H1 (cell line): ENCODE data around the gene MEIS2. TPM values are rescaled to one million over a fixed set of nuclear protein-coding genes. Genes with fewer than 3 reads are reported as not detected.

Experiments used
- CTCF ChIA-PET: fragments of 300-600 bp; sonication (Branson Sonifier 250); formaldehyde crosslinking; loops from one replicate; lab custom pipeline; 2021; ENCODE audit not compliant: partially characterized antibody; lab: Charles Lee
- POLR2A ChIA-PET: fragments of 300-600 bp; sonication (Branson Sonifier 250); formaldehyde crosslinking; loops from one replicate; lab custom pipeline; 2021; ENCODE audit warnings: inconsistent platforms; ENCODE audit not compliant: partially characterized antibody; lab: Charles Lee
- DNase-seq, 2 experiments: peaks; one replicate each; pipeline versions ENCODE4 v3.0.0 to v3.0.0-alpha.2; 2010 to 2022; ENCODE audit warnings: low spot score in 2 of 2, low read depth in 1 of 2, mixed read lengths in 1 of 2
- FAIRE-seq: peaks from 2 replicates; lab custom pipeline; 2011; peaks lifted over from hg19 to GRCh38; lab: Jason Lieb, UNC
- H2AFZ ChIP-seq: 2 replicates; pipeline ENCODE4 v1.8.1; 2012; ENCODE audit warnings: low read length, inconsistent platforms
- H2AK5ac ChIP-seq: 2 replicates; pipeline ENCODE4 v1.6.1; 2013; ENCODE audit warnings: low read depth, low read length
- H2BK120ac ChIP-seq: replicated peaks from 2 replicates; pipeline ENCODE3; 2013; ENCODE audit warnings: low read depth, low read length, inconsistent platforms
- H2BK12ac ChIP-seq: 2 replicates; pipeline ENCODE4 v1.6.1; 2013; ENCODE audit warnings: low read depth, low read length
- H2BK15ac ChIP-seq: 2 replicates; pipeline ENCODE4 v1.6.1; 2013; ENCODE audit warnings: low read length
- H2BK20ac ChIP-seq: 2 replicates; pipeline ENCODE4 v1.6.1; 2013; ENCODE audit warnings: low read length
- H2BK5ac ChIP-seq: 2 replicates; pipeline ENCODE4 v1.6.1; 2013; ENCODE audit warnings: low read depth, low read length
- H3K14ac ChIP-seq: 2 replicates; pipeline ENCODE4 v1.6.1; 2013; ENCODE audit warnings: inconsistent platforms; ENCODE audit not compliant: insufficient read length
- H3K18ac ChIP-seq: 2 replicates; pipeline ENCODE4 v1.6.1; 2013; ENCODE audit warnings: low read length; ENCODE audit errors: extremely low read depth
- H3K23ac ChIP-seq: 2 replicates; pipeline ENCODE4 v1.6.1; 2013; ENCODE audit warnings: inconsistent platforms; ENCODE audit not compliant: insufficient read length
- H3K23me2 ChIP-seq: 2 replicates; pipeline ENCODE4 v1.6.1; 2013; ENCODE audit warnings: low read depth, low read length
- H3K27ac ChIP-seq: 2 replicates; pipeline ENCODE4 v1.6.1; 2011; ENCODE audit warnings: low read depth, low read length, inconsistent platforms
- H3K27me3 ChIP-seq, 4 experiments: replicated peaks in 1 of 4; 1 replicate in 1 of 4; 2 replicates in 3 of 4; pipeline versions ENCODE4 v1.6.1 to v1.8.1; 2011 to 2013; ENCODE audit warnings: low read length in 3 of 4, mild to moderate bottlenecking in 3 of 4, inconsistent platforms in 2 of 4, mixed read lengths in 2 of 4, moderate library complexity in 1 of 4; ENCODE audit not compliant: control insufficient read depth in 3 of 4, insufficient read depth in 3 of 4; ENCODE audit errors: extremely low read depth in 1 of 4
- H3K36me3 ChIP-seq, 4 experiments: 2 replicates each; pipeline versions ENCODE4 v1.6.1 to v1.8.1; 2011 to 2013; ENCODE audit warnings: mild to moderate bottlenecking in 4 of 4, low read length in 3 of 4, moderate library complexity in 2 of 4, control low read depth in 1 of 4, inconsistent platforms in 1 of 4; ENCODE audit not compliant: insufficient read depth in 4 of 4, control insufficient read depth in 2 of 4
- H3K4ac ChIP-seq: replicated peaks from 2 replicates; pipeline ENCODE3; 2013; ENCODE audit warnings: low read length, low read depth, mixed read lengths, inconsistent platforms; ENCODE audit not compliant: insufficient read length
- H3K4me1 ChIP-seq, 4 experiments: replicated peaks in 1 of 4; 1 replicate in 1 of 4; 2 replicates in 3 of 4; pipeline versions ENCODE4 v1.6.1 to v1.8.1; 2011 to 2013; ENCODE audit warnings: low read length in 3 of 4, inconsistent platforms in 2 of 4, mixed read lengths in 1 of 4; ENCODE audit not compliant: insufficient read depth in 4 of 4, control insufficient read depth in 3 of 4
- H3K4me2 ChIP-seq, 2 experiments: 2 replicates each; pipeline versions ENCODE4 v1.6.1 to v1.8.1; 2011 to 2013; ENCODE audit warnings: low read depth in 2 of 2, low read length in 2 of 2, control low read depth in 1 of 2, inconsistent platforms in 1 of 2, mild to moderate bottlenecking in 1 of 2; ENCODE audit not compliant: insufficient read depth in 1 of 2
- H3K4me3 ChIP-seq, 4 experiments: fragments of 200-600, 300-600 bp in 1 of 4; sonication (generic), shearing (Covaris generic), sonication (Bioruptor Twin) in 1 of 4; 2 replicates each; pipeline versions ENCODE4 v1.5.1 to v1.8.1; 2011 to 2016; ENCODE audit warnings: low read length in 4 of 4, low read depth in 3 of 4, control low read depth in 2 of 4, inconsistent platforms in 2 of 4, mild to moderate bottlenecking in 2 of 4, mixed read lengths in 1 of 4, moderate library complexity in 1 of 4; ENCODE audit not compliant: insufficient read depth in 2 of 4; ENCODE audit errors: extremely low read depth in 1 of 4
- H3K56ac ChIP-seq: replicated peaks from 2 replicates; pipeline ENCODE3; 2013; ENCODE audit warnings: low read depth, mild to moderate bottlenecking, mixed read lengths, low read length, inconsistent platforms; ENCODE audit not compliant: insufficient read length
- H3K79me1 ChIP-seq: 2 replicates; pipeline ENCODE4 v1.6.1; 2013; ENCODE audit warnings: low read depth, low read length, control low read depth
- H3K79me2 ChIP-seq, 2 experiments: 2 replicates each; pipeline versions ENCODE4 v1.6.1 to v1.8.1; 2012 to 2013; ENCODE audit warnings: low read length in 2 of 2, mild to moderate bottlenecking in 2 of 2, inconsistent platforms in 1 of 2; ENCODE audit not compliant: insufficient read depth in 2 of 2, control insufficient read depth in 1 of 2
- H3K9ac ChIP-seq, 4 experiments: replicated peaks in 1 of 4; 1 replicate in 1 of 4; 2 replicates in 3 of 4; pipeline versions ENCODE4 v1.6.1 to v1.8.1; 2011 to 2013; ENCODE audit warnings: low read depth in 3 of 4, low read length in 3 of 4, control low read depth in 2 of 4, mild to moderate bottlenecking in 2 of 4, moderate library complexity in 2 of 4, inconsistent platforms in 1 of 4; ENCODE audit errors: extremely low read depth in 1 of 4
- H3K9me3 ChIP-seq, 2 experiments: 2 replicates each; pipeline versions ENCODE4 v1.6.1 to v1.8.1; 2012 to 2013; ENCODE audit warnings: mild to moderate bottlenecking in 2 of 2, moderate library complexity in 2 of 2, control low read depth in 1 of 2, inconsistent platforms in 1 of 2, low read depth in 1 of 2, low read length in 1 of 2, mixed read lengths in 1 of 2; ENCODE audit not compliant: insufficient read depth in 2 of 2
- H4K20me1 ChIP-seq, 2 experiments: replicated peaks in 1 of 2; 2 replicates each; pipeline versions ENCODE3 to v1.8.1; 2011 to 2013; ENCODE audit warnings: inconsistent platforms in 2 of 2, low read length in 2 of 2, mild to moderate bottlenecking in 1 of 2; ENCODE audit not compliant: insufficient read depth in 2 of 2, control insufficient read depth in 1 of 2
- H4K5ac ChIP-seq: 2 replicates; pipeline ENCODE4 v1.6.1; 2013; ENCODE audit warnings: low read length, low read depth, mixed read lengths, inconsistent platforms; ENCODE audit not compliant: insufficient read length
- H4K8ac ChIP-seq: 2 replicates; pipeline ENCODE4 v1.8.0; 2013; ENCODE audit warnings: mild to moderate bottlenecking, moderate library complexity, low read length, inconsistent platforms; ENCODE audit not compliant: insufficient read depth; ENCODE audit errors: extremely low read depth
- H4K91ac ChIP-seq: replicated peaks from 2 replicates; pipeline ENCODE3; 2013; ENCODE audit warnings: low read length, mixed read lengths, inconsistent platforms; ENCODE audit not compliant: insufficient read length
- CBX5 ChIP-seq: fragments of 300-800, 300-1000 bp; sonication (generic); IDR thresholded peaks from 2 replicates; pipeline ENCODE4 v1.7.1; 2016; ENCODE audit warnings: antibody characterized with exemption, low read length, low read depth
- GTF2F1 ChIP-seq: IDR thresholded peaks from 2 replicates; pipeline ENCODE4 v1.6.1; 2012; ENCODE audit warnings: low read depth, low read length, improper control_type of control experiment, borderline replicate concordance
- JUND ChIP-seq: IDR thresholded peaks from 2 replicates; pipeline ENCODE4 v1.6.1; 2011; ENCODE audit warnings: mild to moderate bottlenecking, improper control_type of control experiment, low read length
- KDM1A ChIP-seq: fragments of 200-600, 300-600 bp; sonication (generic); IDR thresholded peaks from 2 replicates; pipeline ENCODE4 v1.7.1; 2016; ENCODE audit warnings: mild to moderate bottlenecking, low read length, borderline replicate concordance
- POLR2AphosphoS5 ChIP-seq: IDR thresholded peaks from 2 replicates; pipeline ENCODE4 v1.6.1; 2011; ENCODE audit warnings: low read depth, low read length
- RNF2 ChIP-seq: fragments of 200-900, 300-1000 bp; sonication (generic); IDR thresholded peaks from 2 replicates; pipeline ENCODE4 v1.7.1; 2016; ENCODE audit warnings: borderline replicate concordance, low read depth, mild to moderate bottlenecking, antibody characterized with exemption, low read length; ENCODE audit not compliant: poor library complexity, severe bottlenecking; ENCODE audit errors: missing control alignments
- SIX5 ChIP-seq: IDR thresholded peaks from 2 replicates; pipeline ENCODE4 v1.6.1; 2011; ENCODE audit warnings: mild to moderate bottlenecking, low read depth, low read length
- SP2 ChIP-seq: IDR thresholded peaks from 2 replicates; pipeline ENCODE4 v1.6.1; 2012; ENCODE audit warnings: mild to moderate bottlenecking, low read length, inconsistent platforms
- SRF ChIP-seq: IDR thresholded peaks from 2 replicates; pipeline ENCODE4 v1.6.1; 2011; ENCODE audit warnings: mild to moderate bottlenecking, low read depth, low read length, moderate library complexity
- TAF7 ChIP-seq: optimal IDR thresholded peaks from 2 replicates; pipeline ENCODE3; 2011; ENCODE audit warnings: low read depth, mild to moderate bottlenecking, inconsistent platforms, low read length, moderate library complexity, borderline replicate concordance
- TBP ChIP-seq: IDR thresholded peaks from 2 replicates; pipeline ENCODE4 v1.6.1; 2011; ENCODE audit warnings: low read depth, low read length, improper control_type of control experiment
- WGBS, 2 experiments: shearing (Covaris generic) in 1 of 2; methylation state at CpG; one replicate each; pipeline versions ENCODE4 v1.1.6 to v1.1.7; 2013 to 2015; ENCODE audit warnings: low lambda C conversion rate in 2 of 2, mixed read lengths in 2 of 2, inconsistent platforms in 1 of 2, low coverage in 1 of 2, missing lambda C conversion rate in 1 of 2; ENCODE audit not compliant: insufficient replicate concordance in 2 of 2, insufficient coverage in 1 of 2, insufficient read length in 1 of 2; ENCODE audit errors: extremely low coverage in 1 of 2, missing lambda C conversion rate in 1 of 2; 5-methylcytosine and 5-hydroxymethylcytosine counted together
- polyA plus RNA-seq, 7 experiments: library from polyadenylated mRNA; depleted of rRNA in 3 of 7; stranded (reverse) in 5 of 7; unstranded in 2 of 7; fragments of >200 nt in 5 of 7; fragments of 200-250 nt in 2 of 7; gene quantifications; 1 replicate in 5 of 7; 2 replicates in 1 of 7; 4 replicates in 1 of 7; pipeline versions ENCODE4 v1.2.1 to v1.2.3, GENCODE V29; 2011 to 2013; ENCODE audit warnings: missing spikeins in 2 of 7, mixed read lengths in 2 of 7
- total RNA-seq: library from RNA; stranded (reverse); fragmentation: NEBNext Ultra II Directional; extraction: Animal tissue kit (Norgen Biotek cat#: 25700); gene quantifications from 2 replicates; pipeline ENCODE4 v1.2.1, GENCODE V29; 2021

MEIS2 gene
- total and polyA plus RNA-seq, 2 of the 8 experiments (the other 6 are each of a cell fraction or from before 2014, with no cell fraction given), result 0.22 to 1.2 TPM

DNA sequence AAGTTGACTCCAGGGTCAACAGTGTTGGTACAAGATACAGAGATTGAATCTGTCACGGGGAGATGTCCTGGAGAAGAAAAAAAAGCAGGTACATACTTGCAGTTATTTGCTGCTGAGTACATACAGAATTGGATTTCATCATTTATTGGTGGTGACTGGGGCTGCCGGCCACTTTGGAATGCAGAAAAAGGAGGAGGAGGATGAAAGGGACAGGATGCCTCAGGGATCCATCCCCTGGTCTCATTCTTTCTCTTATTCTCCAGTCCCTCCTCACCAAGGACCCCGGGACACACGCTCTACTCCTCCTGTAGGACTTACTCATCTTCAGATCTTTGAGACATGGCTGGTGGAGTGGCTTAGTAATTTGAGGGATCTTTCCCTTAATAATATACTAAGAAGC is 30.0 kb upstream of the MEIS2 start:
- Histone ChIP-seq H3K27me3 (no peaks in the 10 kb centered on the region), H2BK5ac (no peak overlapping the region), H4K5ac (no peak overlapping the region), H3K4me3 (no peak overlapping the region), H3K14ac (no peak overlapping the region), H2AK5ac (no peak overlapping the region), H4K20me1 (no peaks in the 10 kb centered on the region), H2BK120ac (no peak overlapping the region), H3K56ac (no peak overlapping the region), H2BK20ac (no peak overlapping the region), H3K27ac (no peak overlapping the region), H2BK12ac (no peak overlapping the region), H3K18ac (no peak overlapping the region), H3K4ac (no peak overlapping the region), H3K23me2 (no peaks in the 10 kb centered on the region), H3K79me1 (no peaks in the 10 kb centered on the region), H3K9me3 (no peaks in the 10 kb centered on the region), H3K4me1 (peaks cover 0 to under 1% (median 0%) of the 10 kb centered on the region in 4 experiments; a peak in 2 of 7 replicates), H4K91ac (no peak overlapping the region), H4K8ac (no peak overlapping the region), H2BK15ac (no peak overlapping the region), H3K9ac (no peak overlapping the region), H3K36me3 (no peaks in the 10 kb centered on the region), H3K4me2 (no peak overlapping the region), H3K23ac (no peak overlapping the region), H3K79me2 (no peaks in the 10 kb centered on the region), H2AFZ (no peak overlapping the region)
- WGBS, 2 experiments, result 72% methylated on average over 4 of the region's 4 CpGs; no CpG with 5 or more reads in 1 of the 2 experiments
- POLR2A ChIA-PET, result no interaction called here
- FAIRE-seq (no peak), DNase-seq (no peak)
- CTCF ChIA-PET, result no interaction called here
- no peak for TF ChIP-seq SRF
- TF ChIP-seq TBP, result no peak
- TF ChIP-seq CBX5, result no peak
- TF ChIP-seq SIX5, result no peak
- no peak for TF ChIP-seq TAF7
- no peak for TF ChIP-seq GTF2F1
- TF ChIP-seq JUND, result no peak
- no peak for TF ChIP-seq POLR2AphosphoS5
- TF ChIP-seq SP2, result no peak
- TF ChIP-seq KDM1A, result no peak
- no peak for TF ChIP-seq RNF2
